Stimulated activated CD4-positive, alpha-beta T cell treated with anti-CD3 and anti-CD28 coated beads, Interleukin-12 subunit alpha, Interleukin-12 subunit beta, amount 100 ng/mL, for 24 hours (primary cell): ENCODE measurements around the gene NR1H2.

Experiments used
- DNase-seq, 2 experiments: peaks; one replicate each; pipeline ENCODE4 v3.0.0-alpha.2; 2020; ENCODE audit warnings: low read depth in 2 of 2

Gene NR1H2

DNA sequence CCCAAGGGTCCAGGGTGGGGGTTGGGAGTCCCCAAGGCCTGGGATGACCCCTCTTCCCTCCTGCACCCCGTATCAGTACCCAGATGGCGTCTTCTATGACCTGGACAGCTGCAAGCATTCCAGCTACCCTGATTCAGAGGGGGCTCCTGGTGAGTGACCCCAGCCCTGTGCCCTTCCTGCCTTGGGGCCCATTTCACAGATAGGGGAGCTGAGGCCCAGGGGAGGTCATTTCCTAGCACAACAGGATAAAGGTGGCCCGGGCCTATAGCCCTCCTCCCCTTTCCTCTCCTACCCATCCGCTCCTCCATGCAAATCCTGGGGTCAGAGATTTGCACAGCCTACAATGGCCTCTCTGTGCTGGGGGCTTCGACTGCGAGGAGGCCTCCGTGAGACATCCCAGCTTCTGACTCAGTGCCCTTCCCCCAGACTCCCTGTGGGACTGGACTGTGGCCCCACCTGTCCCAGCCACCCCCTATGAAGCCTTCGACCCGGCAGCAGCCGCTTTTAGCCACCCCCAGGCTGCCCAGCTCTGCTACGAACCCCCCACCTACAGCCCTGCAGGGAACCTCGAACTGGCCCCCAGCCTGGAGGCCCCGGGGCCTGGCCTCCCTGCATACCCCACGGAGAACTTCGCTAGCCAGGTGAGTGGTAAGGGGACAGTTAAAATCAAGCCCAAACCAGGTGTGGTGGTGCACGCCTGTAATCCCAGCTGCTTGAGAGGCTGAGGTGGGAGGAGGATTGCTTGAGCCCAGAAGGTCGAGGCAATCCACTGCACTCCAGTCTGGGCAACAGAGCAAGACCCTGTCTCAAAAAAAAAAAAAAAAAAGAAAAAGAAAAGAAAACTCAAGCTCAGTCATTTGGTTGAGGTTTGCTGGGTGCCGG is 46.4 kb downstream of the NR1H2 start:
- DNase-seq, result no peak

GRCh38 chr19:50423279-50424113 is 47.2 kb downstream of the NR1H2 start:
- DNase-seq, result no peak

DNA sequence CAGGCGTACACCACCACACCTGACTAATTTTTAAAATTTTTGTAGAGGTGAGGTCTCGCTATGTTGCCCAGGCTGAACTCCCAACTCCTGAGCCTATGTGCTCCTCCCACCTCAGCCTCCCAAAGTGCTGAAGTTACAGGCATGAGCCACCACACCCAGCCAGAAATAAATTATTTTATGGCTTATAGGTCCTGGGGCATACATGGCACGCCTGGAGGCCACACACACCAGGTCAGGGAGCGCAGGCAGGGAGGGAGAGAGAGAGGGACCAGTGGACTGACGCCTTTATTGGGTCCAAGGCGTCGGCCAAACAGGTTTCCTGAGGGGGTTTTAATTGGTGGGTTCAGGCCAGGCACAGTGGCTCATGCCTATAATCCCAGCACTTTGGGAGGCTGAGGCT is 49.3 kb downstream of the NR1H2 start:
- DNase-seq, result no peak

DNA sequence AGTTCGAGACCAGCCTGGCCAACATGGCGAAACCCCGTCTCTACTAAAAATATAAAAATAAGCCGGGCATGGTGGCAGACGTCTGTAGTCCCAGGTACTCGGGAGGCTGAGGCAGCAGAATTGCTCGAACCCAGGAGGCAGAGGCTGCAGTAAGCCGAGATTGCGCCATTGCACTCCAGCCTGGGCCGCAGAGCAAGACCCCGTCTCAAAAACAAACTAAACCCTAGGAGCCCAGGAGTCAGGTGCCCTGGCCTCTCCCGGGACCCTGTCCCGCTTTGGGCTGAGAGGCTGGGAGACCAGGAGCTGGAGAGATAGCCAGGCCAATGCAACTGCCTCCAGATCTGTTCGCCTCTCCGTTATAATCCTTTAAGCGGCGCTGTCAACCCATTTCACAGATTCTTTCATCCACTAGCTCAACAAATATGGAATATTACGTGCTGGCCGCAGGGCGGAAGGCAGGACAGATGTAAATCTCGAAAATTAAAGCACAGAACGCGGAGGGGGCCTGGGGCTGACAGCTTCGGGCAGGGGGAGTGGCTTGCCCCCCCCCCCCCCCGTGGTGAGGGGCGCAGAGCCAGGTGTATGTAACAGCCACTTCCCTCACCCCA is 51.2 kb downstream of the NR1H2 start:
- no peak for DNase-seq

DNA sequence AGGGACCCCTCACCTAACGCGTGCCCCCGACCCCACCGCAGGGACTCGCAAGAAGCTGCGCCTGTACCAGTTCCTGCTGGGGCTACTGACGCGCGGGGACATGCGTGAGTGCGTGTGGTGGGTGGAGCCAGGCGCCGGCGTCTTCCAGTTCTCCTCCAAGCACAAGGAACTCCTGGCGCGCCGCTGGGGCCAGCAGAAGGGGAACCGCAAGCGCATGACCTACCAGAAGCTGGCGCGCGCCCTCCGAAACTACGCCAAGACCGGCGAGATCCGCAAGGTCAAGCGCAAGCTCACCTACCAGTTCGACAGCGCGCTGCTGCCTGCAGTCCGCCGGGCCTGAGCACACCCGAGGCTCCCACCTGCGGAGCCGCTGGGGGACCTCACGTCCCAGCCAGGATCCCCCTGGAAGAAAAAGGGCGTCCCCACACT is 51.8 kb downstream of the NR1H2 start:
- DNase-seq, result no peak

DNA sequence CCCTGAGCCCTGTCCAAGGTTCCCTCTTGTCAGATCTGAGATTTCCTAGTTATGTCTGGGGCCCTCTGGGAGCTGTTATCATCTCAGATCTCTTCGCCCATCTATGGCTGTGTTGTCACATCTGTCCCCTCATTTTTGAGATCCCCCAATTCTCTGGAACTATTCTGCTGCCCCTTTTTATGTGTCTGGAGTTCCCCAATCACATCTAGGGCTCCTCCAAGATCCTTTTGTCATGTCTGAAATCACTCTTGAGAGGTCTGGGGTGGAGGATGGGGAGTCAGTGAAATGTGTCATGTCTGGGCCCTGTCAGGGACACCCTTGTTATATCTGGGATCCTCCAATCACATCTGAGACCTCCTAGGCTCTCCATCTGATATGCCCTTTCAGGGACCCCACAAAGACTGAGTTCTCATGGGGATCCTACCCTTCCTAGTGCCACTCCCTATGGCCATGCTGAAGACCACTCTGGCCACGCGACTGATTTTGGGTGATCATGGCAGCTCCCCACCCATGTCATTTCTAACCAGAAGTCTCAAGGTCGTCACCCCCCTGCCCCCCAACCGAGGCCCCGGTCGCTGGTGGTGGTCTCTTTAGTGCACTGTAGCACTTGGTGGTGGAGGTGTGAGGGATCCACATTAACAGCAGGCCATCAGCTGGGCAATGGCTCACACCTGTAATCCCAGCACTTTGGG is 52.7 kb downstream of the NR1H2 start:
- DNase-seq, result no peak

DNA sequence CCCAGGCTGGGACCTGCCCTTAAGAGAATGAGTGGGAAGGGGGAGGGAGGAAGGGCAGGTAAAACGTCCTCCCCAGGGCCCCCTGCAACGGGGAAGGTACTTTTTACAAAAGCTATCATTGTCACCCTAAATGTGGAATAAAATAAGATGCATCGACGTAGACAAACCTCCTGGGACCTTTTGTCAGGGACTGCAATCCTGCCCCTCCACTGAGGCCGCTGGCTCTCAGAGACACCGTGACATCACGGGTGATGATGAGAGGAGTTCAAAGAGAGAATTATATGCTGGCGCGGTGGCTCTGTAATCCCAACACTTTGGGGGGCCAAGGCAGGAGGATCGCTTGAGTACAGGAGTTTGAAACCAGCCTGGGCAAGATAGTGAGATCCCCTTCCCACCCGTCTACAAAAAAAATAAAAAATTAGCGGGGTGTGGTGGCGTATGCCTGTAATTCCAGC is 54.7 kb downstream of the NR1H2 start:
- DNase-seq, result no peak

GRCh38 chr19:50431343-50432220 is 55.3 kb downstream of the NR1H2 start:
- DNase-seq, result peak; percentile 75 to 79

- no peak for DNase-seq
Measured at GRCh38 chr19:50432221-50433028, 56.2 kb downstream of the NR1H2 start, which contains the start of gene MYBPC2. TSS of gene MYBPC2 (plus strand) at chr19:50432892. CDS start at chr19:50432954, 62 bp downstream.
